ENCODE measurements around the gene WDR86.

The WDR86 gene, protein sequence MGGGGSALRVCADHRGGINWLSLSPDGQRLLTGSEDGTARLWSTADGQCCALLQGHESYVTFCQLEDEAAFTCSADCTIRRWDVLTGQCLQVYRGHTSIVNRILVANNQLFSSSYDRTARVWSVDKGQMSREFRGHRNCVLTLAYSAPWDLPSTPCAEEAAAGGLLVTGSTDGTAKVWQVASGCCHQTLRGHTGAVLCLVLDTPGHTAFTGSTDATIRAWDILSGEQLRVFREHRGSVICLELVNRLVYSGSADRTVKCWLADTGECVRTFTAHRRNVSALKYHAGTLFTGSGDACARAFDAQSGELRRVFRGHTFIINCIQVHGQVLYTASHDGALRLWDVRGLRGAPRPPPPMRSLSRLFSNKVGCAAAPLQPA

DNA sequence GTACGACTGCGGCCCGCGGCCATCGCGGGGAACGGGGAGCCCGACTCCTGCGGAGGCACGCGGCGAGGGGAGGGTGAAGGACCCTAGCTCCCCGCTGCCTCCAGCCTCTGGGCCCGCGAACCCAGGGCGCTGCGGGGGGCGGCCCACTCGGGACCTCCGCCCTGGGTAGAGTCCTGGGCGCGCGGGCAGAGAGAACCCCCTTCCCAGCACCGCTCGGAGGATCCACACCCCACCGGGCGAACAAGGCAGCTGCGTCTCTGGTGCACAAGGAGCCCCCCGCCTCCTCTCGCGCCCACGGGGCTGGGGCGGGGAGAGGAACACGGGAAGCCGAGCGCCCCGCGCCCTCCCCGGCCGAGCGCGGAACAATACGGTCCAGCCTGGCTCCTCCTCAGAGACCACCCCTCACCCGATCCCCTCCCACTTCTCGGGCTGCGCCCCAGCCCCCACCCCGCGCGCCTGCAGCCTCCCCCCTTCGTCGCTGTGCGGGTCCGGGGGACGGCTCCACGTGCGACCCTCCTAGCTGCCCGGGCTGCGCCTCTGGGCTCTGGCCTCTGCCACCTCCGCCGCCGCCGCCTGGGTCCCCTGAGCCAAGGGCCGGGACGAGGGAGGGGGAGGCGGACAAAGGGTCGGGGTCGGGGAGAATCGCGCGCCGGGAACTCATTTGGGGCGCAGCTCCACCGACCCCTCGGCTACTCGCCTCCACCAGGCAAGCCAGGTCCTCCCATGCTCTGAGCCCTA lies at the start of gene WDR86:
Gene WDR86, minus strand, starts transcription at position 372 of the 738 bp plus-strand sequence. CDS start 449 bp downstream, outside the sequence.
- no peak for DNase-seq (ENCODE audit: low read depth in 2 of 3, low spot score in 1 of 3)

- no peak for DNase-seq (ENCODE audit: low read depth in 2 of 3, low spot score in 1 of 3)
Measured at GRCh38 chr7:151457534-151457933, 47.7 kb upstream of the WDR86 start.

GRCh38 chr7:151456782-151457181 lies 46.9 kb upstream of the WDR86 start:
- no peak for DNase-seq (ENCODE audit: low read depth in 2 of 3, low spot score in 1 of 3)

GRCh38 chr7:151456276-151456675 lies 46.4 kb upstream of the WDR86 start:
- no peak for DNase-seq (ENCODE audit: low read depth in 2 of 3, low spot score in 1 of 3)

DNA sequence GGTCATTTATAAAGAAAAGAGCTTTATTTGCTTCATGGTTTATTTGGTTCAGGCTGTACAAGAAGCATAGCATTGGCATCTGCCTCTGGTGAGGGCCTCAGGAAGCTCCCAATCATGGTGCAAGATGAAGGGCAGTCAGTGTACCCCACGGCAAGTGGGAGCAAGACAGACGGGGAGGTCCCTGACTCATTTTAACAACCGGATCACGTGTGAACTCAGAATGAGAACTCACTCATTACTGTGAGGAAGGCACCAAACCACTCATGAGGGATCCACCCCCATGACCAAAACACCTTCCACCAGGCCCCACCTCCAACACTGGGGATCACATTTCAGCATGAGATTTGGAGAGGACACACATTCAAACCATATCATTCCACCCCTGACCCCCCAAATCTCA lies 45.9 kb upstream of the WDR86 start:
- no peak for DNase-seq (ENCODE audit: low read depth in 2 of 3, low spot score in 1 of 3)

DNA sequence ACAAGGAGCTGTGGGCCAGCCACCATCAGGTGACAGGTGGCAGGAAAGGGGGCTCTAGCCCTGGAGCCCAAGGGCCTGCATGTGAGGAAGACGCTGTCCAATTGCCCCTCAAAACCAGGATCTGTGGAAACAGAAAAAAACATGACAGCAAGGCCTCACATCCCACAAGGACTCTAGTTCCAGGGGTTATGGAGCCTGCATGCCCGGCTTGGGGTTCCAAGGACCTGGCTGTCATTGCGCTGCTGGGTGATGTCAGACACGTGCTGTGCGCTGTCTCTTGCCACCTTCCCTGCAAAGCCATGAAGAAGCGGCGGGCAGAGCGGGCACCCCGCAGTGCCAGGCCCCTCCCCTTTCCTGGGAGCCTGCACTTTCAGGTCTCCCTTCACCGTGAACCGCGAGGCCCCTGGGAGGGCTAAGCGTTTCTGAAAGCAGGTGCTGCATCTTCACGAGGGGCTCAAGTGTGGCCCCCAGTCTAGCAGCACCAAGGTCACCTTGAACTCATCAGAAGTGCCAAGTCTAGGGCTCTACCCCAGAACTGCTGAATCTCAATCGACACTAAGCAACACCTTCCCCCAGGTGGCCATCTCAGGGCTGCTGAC lies 45.2 kb upstream of the WDR86 start:
- DNase-seq (ENCODE audit: low read depth in 2 of 3, low spot score in 1 of 3), result no peak

- DNase-seq (ENCODE audit: low read depth in 2 of 3, low spot score in 1 of 3), result no peak
Measured at GRCh38 chr7:151454305-151454704, 44.5 kb upstream of the WDR86 start.

DNA sequence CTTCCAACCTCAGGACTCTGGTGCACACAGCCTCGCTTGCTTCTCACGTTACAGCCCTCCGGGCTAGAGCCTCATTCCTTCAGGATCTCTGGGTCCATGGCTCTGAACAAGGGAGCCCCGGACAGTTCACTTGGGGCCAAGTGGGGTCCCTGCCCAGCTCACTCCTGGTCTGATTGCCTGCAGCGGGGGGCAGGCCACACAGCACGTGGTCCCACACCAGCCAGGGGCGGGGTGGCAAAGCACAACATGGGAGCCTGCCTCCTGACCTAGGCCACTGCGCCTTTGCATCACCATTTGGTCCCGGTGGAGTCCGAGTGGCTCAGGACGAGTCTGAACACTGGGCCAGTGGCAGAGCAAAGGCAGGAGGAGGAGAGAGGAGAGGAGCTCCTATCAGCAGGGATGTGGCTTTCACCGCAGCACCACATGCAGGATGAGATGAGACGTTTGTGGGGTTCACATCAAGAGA lies 43.5 kb upstream of the WDR86 start:
- no peak for DNase-seq (ENCODE audit: low read depth in 2 of 3, low spot score in 1 of 3)

DNA sequence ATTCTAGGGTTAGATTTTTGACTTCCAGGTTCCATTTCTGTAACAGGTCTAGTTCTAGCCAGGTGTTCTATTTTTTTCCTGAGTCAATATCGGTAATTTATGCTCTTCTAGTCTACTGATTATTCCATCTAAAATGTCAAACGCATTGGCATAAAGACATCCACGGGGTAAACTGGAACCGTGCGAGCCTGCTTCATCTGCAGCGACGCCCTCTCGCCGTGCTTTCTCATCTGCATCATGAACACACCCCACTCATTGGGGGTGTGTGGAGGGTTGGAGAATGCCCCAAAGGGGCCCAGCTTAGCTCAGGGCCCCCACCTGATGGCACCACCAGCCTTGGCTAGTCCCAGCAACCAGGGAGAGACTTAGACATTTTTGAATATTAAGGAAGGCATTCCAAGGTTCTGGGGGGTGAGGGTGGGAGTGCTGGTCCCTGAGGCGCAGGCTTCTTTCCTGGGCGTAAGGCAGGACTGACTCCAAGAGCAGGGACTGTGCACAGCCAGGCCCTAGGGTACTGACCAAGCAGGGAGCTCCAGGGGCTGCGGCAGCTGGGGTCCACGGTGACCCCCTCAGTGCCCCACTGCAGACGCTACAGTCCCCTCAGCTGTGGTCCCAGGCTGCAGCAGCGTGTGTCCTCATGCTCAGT lies 43.0 kb upstream of the WDR86 start:
- no peak for DNase-seq (ENCODE audit: low read depth in 2 of 3, low spot score in 1 of 3)

DNA sequence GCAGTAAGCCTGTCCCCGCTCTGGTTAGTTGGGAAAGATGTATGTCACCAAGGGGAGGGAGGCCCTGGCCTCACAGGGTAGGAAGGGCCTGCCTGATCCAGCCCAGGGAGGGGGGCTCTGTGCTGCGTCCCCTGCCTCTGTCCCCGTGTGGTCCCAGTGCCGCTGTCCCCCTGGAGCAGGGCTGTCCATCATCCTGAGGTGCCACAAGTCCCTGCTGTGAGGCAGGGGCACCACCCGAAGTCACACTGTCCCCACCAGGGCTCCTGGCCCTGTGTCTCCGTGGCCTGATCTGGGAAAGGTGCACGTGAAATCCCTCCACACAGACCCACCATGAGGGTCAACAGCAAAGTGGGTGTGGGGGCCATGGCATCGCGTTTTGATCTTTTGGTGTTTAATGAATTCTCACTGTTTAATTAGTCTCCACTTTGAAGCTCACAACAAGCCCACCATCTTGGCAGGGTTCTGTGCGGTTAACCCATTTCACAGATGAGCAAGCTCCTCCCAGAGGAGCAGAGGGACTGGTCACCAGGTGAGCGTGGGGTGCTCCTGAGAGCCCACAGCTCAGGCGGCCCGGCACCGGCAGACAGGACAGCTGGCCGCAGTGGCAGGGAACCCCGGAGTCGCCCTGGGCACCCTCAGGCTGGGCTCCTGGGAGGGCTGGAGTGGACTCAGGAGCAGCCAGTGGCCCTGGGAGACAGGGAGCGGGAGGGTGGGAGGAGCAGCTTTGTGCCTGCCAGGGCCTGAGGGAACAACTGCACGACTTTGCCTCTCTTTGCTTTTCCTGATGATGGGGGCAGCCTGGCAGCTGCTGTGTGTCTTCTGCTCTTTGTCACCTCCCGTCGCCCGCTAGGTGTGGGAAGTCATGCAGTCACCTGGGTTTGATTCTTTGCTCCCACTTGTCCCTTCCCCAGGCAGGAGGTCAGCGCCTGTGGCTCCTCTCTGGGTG lies 42.1 kb upstream of the WDR86 start:
- DNase-seq (ENCODE audit: low read depth in 2 of 3, low spot score in 1 of 3), result no peak

DNA sequence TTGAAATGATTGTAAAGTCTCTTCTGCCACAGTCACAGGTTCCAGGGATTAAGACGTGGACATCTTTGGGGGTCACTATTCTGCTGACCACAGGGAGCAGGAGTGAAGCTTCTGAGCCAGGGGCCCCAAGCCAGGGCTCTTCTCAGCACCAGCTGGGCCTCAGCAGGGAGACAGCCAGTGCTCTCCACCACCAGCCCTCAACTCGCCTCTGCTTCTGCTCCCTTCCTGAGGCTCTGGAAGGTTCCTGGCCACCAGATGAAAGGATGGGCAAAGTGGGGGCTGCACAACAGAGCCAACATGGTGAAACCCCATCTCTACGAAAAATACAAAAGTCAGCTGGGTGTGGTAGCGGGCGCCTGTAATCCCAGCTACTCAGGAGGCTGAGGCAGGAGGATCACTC lies 41.3 kb upstream of the WDR86 start:
- no peak for DNase-seq (ENCODE audit: low read depth in 2 of 3, low spot score in 1 of 3)

DNA sequence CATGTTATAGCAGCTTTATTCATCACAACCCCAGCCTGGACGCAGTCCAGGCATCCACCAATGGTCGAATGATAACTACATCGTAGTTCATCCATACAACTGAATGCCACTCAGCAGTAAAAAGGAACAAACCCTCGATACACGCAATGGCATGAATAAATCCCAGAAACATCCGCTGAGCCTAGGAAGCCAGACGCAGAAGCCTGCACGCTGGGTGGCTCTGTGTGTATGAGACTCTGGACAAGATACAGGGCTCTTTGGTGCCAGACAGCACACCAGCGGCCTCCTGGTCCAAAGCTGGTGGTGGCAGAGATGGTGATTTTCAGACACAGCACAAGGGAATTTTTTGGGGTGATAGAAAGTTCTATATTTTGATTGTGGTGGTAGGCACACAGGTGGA lies 40.2 kb upstream of the WDR86 start:
- no peak for DNase-seq (ENCODE audit: low read depth in 2 of 3, low spot score in 1 of 3)

GRCh38 chr7:151448261-151449252 lies 38.7 kb upstream of the WDR86 start:
- DNase-seq (ENCODE audit: low read depth in 2 of 3, low spot score in 1 of 3), result peak; percentile 55 to 81 (median 64)

GRCh38 chr7:151447901-151448260 lies 38.0 kb upstream of the WDR86 start:
- DNase-seq (ENCODE audit: low read depth in 2 of 3, low spot score in 1 of 3), result no peak

DNA sequence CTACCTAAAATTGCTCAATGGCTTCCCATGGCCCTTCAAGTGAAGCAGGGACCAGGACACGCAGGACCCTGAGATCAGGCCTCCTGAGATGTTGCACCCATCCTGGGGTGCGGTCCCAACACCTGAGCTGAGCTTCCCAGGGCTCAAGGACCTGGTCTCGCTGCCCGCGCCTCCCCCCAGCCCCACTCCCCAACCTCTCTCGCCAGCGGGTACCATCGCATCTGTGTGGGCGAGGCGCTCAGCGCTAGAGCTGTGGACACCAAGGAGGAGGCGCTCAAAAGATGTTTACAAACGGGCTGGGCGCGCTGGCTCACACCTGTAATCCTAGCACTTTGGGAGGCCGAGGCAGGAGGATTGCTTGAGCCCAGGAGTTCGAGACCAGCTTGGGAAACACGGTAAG lies 37.5 kb upstream of the WDR86 start:
- DNase-seq (ENCODE audit: low read depth in 2 of 3, low spot score in 1 of 3), result no peak

- DNase-seq (ENCODE audit: low read depth in 2 of 3, low spot score in 1 of 3), result no peak
Measured at GRCh38 chr7:151446412-151446811, 36.6 kb upstream of the WDR86 start.

- no peak for DNase-seq (ENCODE audit: low read depth in 2 of 3, low spot score in 1 of 3)
Measured at GRCh38 chr7:151444632-151445031, 34.8 kb upstream of the WDR86 start.

- DNase-seq (ENCODE audit: low read depth in 2 of 3, low spot score in 1 of 3), result no peak
Measured at GRCh38 chr7:151442776-151443496, 33.1 kb upstream of the WDR86 start.

All from stimulated activated CD4-positive, alpha-beta T cell treated with anti-CD3 and anti-CD28 coated beads, Interleukin-12 subunit alpha, Interleukin-12 subunit beta, amount 100 ng/mL, for 48 hours (primary cell).